OCI-LY7 (cell line): Measurements from ENCODE around the gene B3GALT6. TPM values are rescaled to one million over a fixed set of nuclear protein-coding genes. Genes with fewer than 3 reads are reported as not detected.

Experiments used
- BruUV-seq: library from RNA; stranded (reverse); fragments of 400-500 nt; replicated peaks from 2 replicates; lab custom pipeline; 2021; lab: Mats Ljungman, UMichigan
- CTCF ChIA-PET: fragments of 300-600 bp; sonication (Branson Sonifier 250); formaldehyde crosslinking; loops from one replicate; lab custom pipeline; 2022; ENCODE audit warnings: antibody characterized with exemption; ENCODE audit not compliant: unreplicated experiment; lab: Charles Lee
- POLR2A ChIA-PET: fragments of 300-600 bp; sonication (Branson Sonifier 250); formaldehyde crosslinking; loops from one replicate; lab custom pipeline; 2022; ENCODE audit warnings: antibody characterized with exemption; lab: Charles Lee
- DNase-seq: peaks from one replicate; pipeline ENCODE4 v3.0.0-alpha.2; 2015; ENCODE audit warnings: low spot score
- H2AFZ ChIP-seq: fragments of 200-600 bp; sonication (generic), shearing (Covaris generic); 2 replicates; pipeline ENCODE4 v1.6.1; 2014; ENCODE audit warnings: mild to moderate bottlenecking, antibody characterized with exemption, low read length, moderate library complexity
- H3K27ac ChIP-seq: fragments of 200-600 bp; sonication (generic); 2 replicates; pipeline ENCODE4 v1.5.1; 2014; ENCODE audit warnings: mixed run types, low read depth, mild to moderate bottlenecking, moderate library complexity, low read length, inconsistent platforms; ENCODE audit not compliant: poor library complexity, severe bottlenecking
- H3K36me3 ChIP-seq: fragments of 200-600 bp; sonication (generic); 2 replicates; pipeline ENCODE4 v1.6.1; 2014; ENCODE audit warnings: mild to moderate bottlenecking, antibody characterized with exemption, low read length, moderate library complexity, mixed read lengths; ENCODE audit not compliant: insufficient read depth
- H3K4me1 ChIP-seq: fragments of 200-600 bp; sonication (generic); 2 replicates; pipeline ENCODE4 v1.5.1; 2014; ENCODE audit warnings: mild to moderate bottlenecking, low read length; ENCODE audit not compliant: insufficient read depth, poor library complexity, severe bottlenecking
- H3K4me2 ChIP-seq: fragments of 200-600 bp; sonication (generic); 2 replicates; pipeline ENCODE4 v1.6.1; 2014; ENCODE audit warnings: mild to moderate bottlenecking, low read length
- H3K4me3 ChIP-seq: fragments of 200-600 bp; sonication (generic); 2 replicates; pipeline ENCODE4 v1.5.1; 2014; ENCODE audit warnings: mild to moderate bottlenecking, low read depth, low read length; ENCODE audit not compliant: poor library complexity, severe bottlenecking
- H3K79me2 ChIP-seq: fragments of 200-600 bp; sonication (generic); 2 replicates; pipeline ENCODE4 v1.6.1; 2016; ENCODE audit warnings: low read depth, mild to moderate bottlenecking, low read length, moderate library complexity, mixed read lengths; ENCODE audit not compliant: insufficient read depth
- H3K9me2 ChIP-seq: fragments of 200-600 bp; sonication (generic); 2 replicates; pipeline ENCODE4 v1.6.1; 2016; ENCODE audit warnings: mild to moderate bottlenecking, low read length, mixed read lengths; ENCODE audit not compliant: insufficient read depth
- H3K9me3 ChIP-seq: fragments of 200-600 bp; sonication (generic); 2 replicates; pipeline ENCODE4 v1.6.1; 2014; ENCODE audit warnings: mild to moderate bottlenecking, mixed run types, low read length, mixed read lengths
- H4K20me1 ChIP-seq: fragments of 200-600 bp; sonication (generic); 2 replicates; pipeline ENCODE4 v1.6.1; 2014; ENCODE audit warnings: mild to moderate bottlenecking, antibody characterized with exemption, low read length, moderate library complexity, mixed read lengths; ENCODE audit not compliant: insufficient read depth
- EZH2phosphoT487 ChIP-seq: fragments of 200-600 bp; sonication (generic); IDR thresholded peaks from 2 replicates; pipeline ENCODE4 v1.6.1; 2018; ENCODE audit warnings: low read depth, borderline replicate concordance, mild to moderate bottlenecking, mixed run types, antibody characterized with exemption, low read length, moderate library complexity, mixed read lengths
- intact Hi-C: fragments of 100-400 bp; cut with micrococcal nuclease; formaldehyde crosslinking; loops from one replicate; pipeline ENCODE4 v1.10.0; 2022; ENCODE audit not compliant: unreplicated experiment
- total RNA-seq, 2 experiments: library from RNA; depleted of rRNA in 1 of 2; stranded (reverse); fragments of >200 nt in 1 of 2; shearing (Covaris generic) in 1 of 2; gene quantifications; 2 replicates each; pipeline ENCODE4 v1.2.3, GENCODE V29; 2014 to 2022
- TF ChIP-seq, protein P1 (sequence below): fragments of 200-600 bp; sonication (generic); conservative IDR thresholded peaks from 2 replicates; pipeline ENCODE4 v1.5.1; 2014; ENCODE audit warnings: mild to moderate bottlenecking, antibody characterized with exemption, low read length, moderate library complexity, mixed read lengths

B3GALT6 gene
- total RNA-seq, 2 experiments from 2014 or later: 27.1 to 36.2 TPM

DNA sequence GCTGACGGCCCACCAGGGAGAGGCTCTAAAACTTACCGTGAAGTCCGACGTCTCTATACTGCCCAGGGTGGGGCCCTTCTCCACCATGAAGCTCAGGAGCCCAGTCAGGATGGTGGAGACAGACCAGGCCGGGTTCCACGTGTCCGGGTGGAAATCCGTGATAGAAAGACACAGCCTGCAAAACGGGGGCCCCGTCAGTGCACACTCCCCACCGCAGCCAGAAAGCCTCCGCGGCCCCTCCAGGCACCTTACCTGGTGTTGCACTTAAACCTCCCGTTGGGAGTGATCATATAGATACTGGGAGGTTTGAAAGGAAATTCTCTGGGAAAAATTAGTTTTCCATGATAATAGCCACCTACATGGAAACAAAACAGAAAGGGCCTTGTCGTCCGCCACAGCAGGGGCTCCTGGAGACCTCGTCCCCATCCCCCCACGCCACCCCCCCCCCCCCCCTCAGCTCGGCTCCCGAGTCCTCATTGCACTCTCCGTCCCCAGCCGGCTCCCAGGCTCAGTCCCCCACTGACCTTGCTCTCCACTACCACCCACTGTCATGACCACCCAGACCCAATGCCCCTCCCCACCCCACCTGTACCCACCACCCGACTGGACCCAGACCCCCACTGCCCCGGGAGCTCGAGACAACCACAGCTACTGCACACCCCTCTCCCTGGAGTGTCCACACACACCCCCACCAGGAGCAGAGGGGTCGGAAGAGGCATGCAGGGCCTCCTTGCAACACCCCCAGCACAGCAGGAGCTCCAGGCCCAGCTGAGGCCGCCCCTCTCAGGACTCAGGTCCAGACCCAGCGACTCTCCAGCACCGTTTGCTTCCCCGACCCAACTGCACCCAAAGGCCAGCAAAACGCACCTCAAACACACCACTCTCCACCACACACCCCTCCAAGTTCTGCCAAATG lies 25.2 kb downstream of the B3GALT6 start:
- H4K20me1 ChIP-seq: no peaks in the 10 kb centered on the region
- no peak overlapping the region for H2AFZ ChIP-seq
- ChIA-PET POLR2A (no interaction called here), CTCF (interaction anchor here (1.1 kb wide), 1 partner anchor 16 kb away, joined by 3 read pairs; the partner anchor contains the start of gene UBE2J2)
- H3K4me2 ChIP-seq: no peak overlapping the region
- TF ChIP-seq, protein P1, sequence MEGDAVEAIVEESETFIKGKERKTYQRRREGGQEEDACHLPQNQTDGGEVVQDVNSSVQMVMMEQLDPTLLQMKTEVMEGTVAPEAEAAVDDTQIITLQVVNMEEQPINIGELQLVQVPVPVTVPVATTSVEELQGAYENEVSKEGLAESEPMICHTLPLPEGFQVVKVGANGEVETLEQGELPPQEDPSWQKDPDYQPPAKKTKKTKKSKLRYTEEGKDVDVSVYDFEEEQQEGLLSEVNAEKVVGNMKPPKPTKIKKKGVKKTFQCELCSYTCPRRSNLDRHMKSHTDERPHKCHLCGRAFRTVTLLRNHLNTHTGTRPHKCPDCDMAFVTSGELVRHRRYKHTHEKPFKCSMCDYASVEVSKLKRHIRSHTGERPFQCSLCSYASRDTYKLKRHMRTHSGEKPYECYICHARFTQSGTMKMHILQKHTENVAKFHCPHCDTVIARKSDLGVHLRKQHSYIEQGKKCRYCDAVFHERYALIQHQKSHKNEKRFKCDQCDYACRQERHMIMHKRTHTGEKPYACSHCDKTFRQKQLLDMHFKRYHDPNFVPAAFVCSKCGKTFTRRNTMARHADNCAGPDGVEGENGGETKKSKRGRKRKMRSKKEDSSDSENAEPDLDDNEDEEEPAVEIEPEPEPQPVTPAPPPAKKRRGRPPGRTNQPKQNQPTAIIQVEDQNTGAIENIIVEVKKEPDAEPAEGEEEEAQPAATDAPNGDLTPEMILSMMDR: no peak
- TF ChIP-seq EZH2phosphoT487: no peak
- H3K9me3 ChIP-seq: no peaks in the 10 kb centered on the region
- no peak overlapping the region for H3K27ac ChIP-seq
- DNase-seq: no peak
- no peak overlapping the region for H3K4me3 ChIP-seq
- peaks cover 85% of the 10 kb centered on the region for H3K36me3 ChIP-seq
- H3K4me1 ChIP-seq: no peaks in the 10 kb centered on the region
- H3K9me2 ChIP-seq: no peaks in the 10 kb centered on the region
- intact Hi-C loops: no loop called here
- BruUV-seq: no TSS peak
- H3K79me2 ChIP-seq: no peaks in the 10 kb centered on the region

DNA sequence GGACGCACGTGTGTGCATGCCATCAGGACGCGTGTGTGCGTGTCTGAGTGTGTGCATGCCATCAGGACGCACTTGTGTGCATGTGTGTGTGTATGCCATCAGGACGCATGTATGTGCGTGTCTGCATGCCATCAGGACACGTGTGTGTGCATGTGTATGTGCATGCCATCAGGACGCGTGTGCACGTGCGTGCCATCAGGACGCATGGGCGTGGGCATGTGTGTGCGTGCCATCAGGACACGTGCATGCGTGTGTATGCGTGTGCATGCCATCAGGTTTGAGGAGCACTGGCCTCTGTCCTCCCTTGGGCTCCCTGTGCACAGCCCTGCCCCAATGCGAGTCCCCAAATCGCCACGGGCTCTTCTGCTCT lies 27.1 kb downstream of the B3GALT6 start:
- no peaks in the 10 kb centered on the region for H4K20me1 ChIP-seq
- ChIA-PET CTCF (no interaction called here), POLR2A (no interaction called here)
- H3K27ac ChIP-seq: no peak overlapping the region
- no peaks in the 10 kb centered on the region for H3K4me1 ChIP-seq
- no peaks in the 10 kb centered on the region for H3K9me2 ChIP-seq
- no peaks in the 10 kb centered on the region for H3K9me3 ChIP-seq
- intact Hi-C loops: no loop called here
- H3K4me2 ChIP-seq: no peak overlapping the region
- DNase-seq: no peak
- no TSS peak for BruUV-seq
- no peak for TF ChIP-seq EZH2phosphoT487
- TF ChIP-seq, protein P1: no peak
- H3K36me3 ChIP-seq: peaks cover 87% of the 10 kb centered on the region
- H2AFZ ChIP-seq: no peak overlapping the region
- H3K4me3 ChIP-seq: no peak overlapping the region
- no peaks in the 10 kb centered on the region for H3K79me2 ChIP-seq

DNA sequence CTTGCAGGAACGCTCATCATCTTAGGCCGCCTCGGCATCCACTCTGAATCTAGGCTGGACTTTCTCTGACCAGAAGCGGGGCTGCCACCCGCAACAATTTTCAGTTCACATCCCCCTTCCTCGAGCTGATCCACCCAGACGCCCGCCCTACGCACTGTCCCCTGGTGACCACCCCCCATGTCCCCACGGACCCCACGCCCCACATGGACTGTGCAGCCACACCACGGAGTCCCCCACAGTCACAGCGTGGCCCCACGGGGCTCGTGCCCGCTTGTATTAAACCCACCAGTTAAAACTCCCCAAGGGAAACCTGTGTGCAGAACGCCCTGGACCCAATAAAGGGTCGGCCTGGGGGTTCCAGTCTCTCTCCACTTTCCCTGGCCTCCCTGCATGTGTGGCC lies 27.5 kb downstream of the B3GALT6 start:
- ChIA-PET POLR2A (no interaction called here), CTCF (no interaction called here)
- peaks cover 83% of the 10 kb centered on the region for H3K36me3 ChIP-seq
- no peak for TF ChIP-seq EZH2phosphoT487
- TF ChIP-seq, protein P1: no peak
- no peak overlapping the region for H3K27ac ChIP-seq
- H3K4me2 ChIP-seq: no peak overlapping the region
- BruUV-seq: no TSS peak
- H3K9me3 ChIP-seq: no peaks in the 10 kb centered on the region
- H4K20me1 ChIP-seq: no peaks in the 10 kb centered on the region
- no peaks in the 10 kb centered on the region for H3K4me1 ChIP-seq
- intact Hi-C loops: no loop called here
- H2AFZ ChIP-seq: no peak overlapping the region
- no peak for DNase-seq
- H3K9me2 ChIP-seq: no peaks in the 10 kb centered on the region
- no peak overlapping the region for H3K4me3 ChIP-seq
- no peaks in the 10 kb centered on the region for H3K79me2 ChIP-seq
